ENCODE results near the gene NLRP14. TPM values are rescaled to one million over a fixed set of nuclear protein-coding genes. Genes with fewer than 3 reads are reported as not detected.

The NLRP14 gene, protein sequence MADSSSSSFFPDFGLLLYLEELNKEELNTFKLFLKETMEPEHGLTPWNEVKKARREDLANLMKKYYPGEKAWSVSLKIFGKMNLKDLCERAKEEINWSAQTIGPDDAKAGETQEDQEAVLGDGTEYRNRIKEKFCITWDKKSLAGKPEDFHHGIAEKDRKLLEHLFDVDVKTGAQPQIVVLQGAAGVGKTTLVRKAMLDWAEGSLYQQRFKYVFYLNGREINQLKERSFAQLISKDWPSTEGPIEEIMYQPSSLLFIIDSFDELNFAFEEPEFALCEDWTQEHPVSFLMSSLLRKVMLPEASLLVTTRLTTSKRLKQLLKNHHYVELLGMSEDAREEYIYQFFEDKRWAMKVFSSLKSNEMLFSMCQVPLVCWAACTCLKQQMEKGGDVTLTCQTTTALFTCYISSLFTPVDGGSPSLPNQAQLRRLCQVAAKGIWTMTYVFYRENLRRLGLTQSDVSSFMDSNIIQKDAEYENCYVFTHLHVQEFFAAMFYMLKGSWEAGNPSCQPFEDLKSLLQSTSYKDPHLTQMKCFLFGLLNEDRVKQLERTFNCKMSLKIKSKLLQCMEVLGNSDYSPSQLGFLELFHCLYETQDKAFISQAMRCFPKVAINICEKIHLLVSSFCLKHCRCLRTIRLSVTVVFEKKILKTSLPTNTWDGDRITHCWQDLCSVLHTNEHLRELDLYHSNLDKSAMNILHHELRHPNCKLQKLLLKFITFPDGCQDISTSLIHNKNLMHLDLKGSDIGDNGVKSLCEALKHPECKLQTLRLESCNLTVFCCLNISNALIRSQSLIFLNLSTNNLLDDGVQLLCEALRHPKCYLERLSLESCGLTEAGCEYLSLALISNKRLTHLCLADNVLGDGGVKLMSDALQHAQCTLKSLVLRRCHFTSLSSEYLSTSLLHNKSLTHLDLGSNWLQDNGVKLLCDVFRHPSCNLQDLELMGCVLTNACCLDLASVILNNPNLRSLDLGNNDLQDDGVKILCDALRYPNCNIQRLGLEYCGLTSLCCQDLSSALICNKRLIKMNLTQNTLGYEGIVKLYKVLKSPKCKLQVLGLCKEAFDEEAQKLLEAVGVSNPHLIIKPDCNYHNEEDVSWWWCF
- total RNA-seq: under 1 TPM in 1 of 2 experiments, not detected in 1; 0.05 TPM

DNA sequence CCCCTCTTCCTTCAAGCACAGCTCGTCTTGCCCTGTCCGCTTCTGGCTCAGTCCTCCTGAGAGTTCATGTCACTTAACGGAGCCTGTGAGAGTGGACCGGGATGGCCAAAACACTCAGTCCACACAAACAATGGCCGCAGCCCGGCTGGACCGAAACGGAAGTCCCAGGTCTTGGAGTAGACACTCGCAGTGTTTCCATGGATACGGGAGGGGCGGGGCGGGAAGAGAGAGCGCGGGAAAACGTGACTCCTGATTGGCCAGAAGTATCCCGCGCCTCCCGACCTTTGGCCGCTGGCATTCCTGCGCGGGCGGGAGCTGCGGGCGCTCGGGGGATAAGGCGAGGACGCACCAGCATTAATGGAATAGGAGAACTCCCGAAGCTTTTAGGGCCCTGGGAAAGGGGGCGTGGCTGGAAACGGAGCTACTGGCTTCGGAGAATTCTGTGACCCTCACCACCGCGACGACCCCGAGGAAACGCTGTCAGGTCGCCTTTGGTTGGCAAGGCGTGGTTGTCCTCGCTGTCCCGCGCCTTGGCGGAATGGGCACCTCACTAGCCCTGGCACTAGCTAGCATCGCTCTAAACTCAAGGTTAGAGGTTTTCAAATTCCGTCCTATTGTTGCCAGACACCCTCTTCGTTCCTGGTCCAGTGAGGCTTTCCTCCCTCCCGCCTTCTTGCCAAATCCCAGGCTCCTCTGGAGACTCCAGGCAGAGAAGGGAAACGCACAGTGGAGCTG is at the start of gene NLRP14, which contains the start of gene ZNF214:
TSS of gene NLRP14 (plus strand) at position 297 of the 735 bp plus-strand sequence. CDS start 18,108 bp downstream, outside the sequence.
TSS of gene ZNF214 (minus strand) at position 164 of the 735 bp plus-strand sequence. CDS start 17,511 bp downstream, outside the sequence.

DNA sequence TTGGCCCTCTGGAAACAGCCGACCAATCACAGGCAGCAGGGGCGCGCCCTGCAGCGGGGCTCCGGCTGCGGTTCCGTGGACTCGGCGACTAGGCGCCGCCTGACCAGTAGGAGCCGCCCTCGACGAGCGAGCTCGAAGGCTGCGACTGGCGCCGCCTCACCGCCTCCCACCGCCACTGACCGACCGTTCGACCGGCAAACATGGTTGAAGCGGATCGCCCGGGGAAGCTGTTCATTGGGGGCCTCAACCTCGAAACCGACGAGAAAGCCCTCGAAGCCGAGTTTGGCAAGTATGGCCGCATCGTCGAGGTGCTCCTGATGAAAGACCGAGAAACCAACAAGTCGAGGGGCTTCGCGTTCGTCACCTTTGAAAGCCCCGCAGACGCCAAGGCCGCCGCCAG is 68.6 kb downstream of the NLRP14 start, which contains the start of gene RBMXL2:
TSS of gene RBMXL2 (plus strand) at position 78 of the 400 bp plus-strand sequence. CDS start at position 201, 123 bp downstream.

Other genes with a start within 250 kb of the NLRP14 start
- gene OR2AG2, start 248.5 kb upstream of the NLRP14 start, total RNA-seq: not detected
- not detected for gene OR2AG1, start 237.5 kb upstream of the NLRP14 start, total RNA-seq
- not detected for gene OR6A2, start 220.8 kb upstream of the NLRP14 start, total RNA-seq
- gene OR10A5, start 174.8 kb upstream of the NLRP14 start, total RNA-seq: not detected
- not detected for gene OR10A2, start 157.4 kb upstream of the NLRP14 start, total RNA-seq
- not detected for gene OR10A4, start 143.9 kb upstream of the NLRP14 start, total RNA-seq
- not detected for gene OR2D2, start 128.0 kb upstream of the NLRP14 start, total RNA-seq
- not detected for gene OR2D3, start 99.5 kb upstream of the NLRP14 start, total RNA-seq
- gene ZNF215, start 94.1 kb upstream of the NLRP14 start, total RNA-seq: under 1 TPM; 0.63 to 0.91 TPM
- not detected for gene ZNF214, start 133 bp upstream of the NLRP14 start, total RNA-seq
- gene RBMXL2, start 68.5 kb downstream of the NLRP14 start, total RNA-seq: not detected
- gene SYT9, start 231.4 kb downstream of the NLRP14 start, total RNA-seq: not detected